K562 treated with DMSO at 1 percent for 4 hours (cell line): ENCODE results near the gene CPB2. TPM values are rescaled to one million over a fixed set of nuclear protein-coding genes. Genes with fewer than 3 reads are reported as not detected.

Experiments
- total RNA-seq: library from RNA; unstranded; fragments of 300-600 nt; gene quantifications from 2 replicates; pipeline ENCODE4 v1.2.3, GENCODE V29; 2022; ENCODE audit not compliant: insufficient read depth

Gene CPB2, protein sequence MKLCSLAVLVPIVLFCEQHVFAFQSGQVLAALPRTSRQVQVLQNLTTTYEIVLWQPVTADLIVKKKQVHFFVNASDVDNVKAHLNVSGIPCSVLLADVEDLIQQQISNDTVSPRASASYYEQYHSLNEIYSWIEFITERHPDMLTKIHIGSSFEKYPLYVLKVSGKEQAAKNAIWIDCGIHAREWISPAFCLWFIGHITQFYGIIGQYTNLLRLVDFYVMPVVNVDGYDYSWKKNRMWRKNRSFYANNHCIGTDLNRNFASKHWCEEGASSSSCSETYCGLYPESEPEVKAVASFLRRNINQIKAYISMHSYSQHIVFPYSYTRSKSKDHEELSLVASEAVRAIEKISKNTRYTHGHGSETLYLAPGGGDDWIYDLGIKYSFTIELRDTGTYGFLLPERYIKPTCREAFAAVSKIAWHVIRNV
- total RNA-seq: not detected in 2 replicates

DNA sequence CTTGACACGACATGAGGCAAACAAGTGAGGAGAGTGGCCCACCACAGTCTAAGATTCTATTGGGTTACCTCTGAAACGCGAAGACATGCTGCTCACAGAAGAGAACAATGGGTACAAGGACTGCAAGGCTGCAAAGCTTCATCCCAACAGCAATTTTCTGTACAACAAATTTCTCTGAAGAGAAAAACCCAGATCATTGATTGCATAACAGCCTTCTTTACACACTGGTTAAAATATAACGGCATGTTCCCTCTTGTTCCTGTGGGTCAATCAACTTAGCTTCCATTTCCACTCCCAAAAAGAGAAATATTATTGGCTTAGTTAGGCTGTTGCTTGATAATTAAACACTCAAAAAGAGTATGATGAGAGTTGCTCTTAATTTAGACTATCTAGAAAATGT, at the start of gene CPB2:
TSS of gene CPB2 (minus strand) at position 166 of the 400 bp plus-strand sequence. CDS start at position 142, 24 bp downstream.

DNA sequence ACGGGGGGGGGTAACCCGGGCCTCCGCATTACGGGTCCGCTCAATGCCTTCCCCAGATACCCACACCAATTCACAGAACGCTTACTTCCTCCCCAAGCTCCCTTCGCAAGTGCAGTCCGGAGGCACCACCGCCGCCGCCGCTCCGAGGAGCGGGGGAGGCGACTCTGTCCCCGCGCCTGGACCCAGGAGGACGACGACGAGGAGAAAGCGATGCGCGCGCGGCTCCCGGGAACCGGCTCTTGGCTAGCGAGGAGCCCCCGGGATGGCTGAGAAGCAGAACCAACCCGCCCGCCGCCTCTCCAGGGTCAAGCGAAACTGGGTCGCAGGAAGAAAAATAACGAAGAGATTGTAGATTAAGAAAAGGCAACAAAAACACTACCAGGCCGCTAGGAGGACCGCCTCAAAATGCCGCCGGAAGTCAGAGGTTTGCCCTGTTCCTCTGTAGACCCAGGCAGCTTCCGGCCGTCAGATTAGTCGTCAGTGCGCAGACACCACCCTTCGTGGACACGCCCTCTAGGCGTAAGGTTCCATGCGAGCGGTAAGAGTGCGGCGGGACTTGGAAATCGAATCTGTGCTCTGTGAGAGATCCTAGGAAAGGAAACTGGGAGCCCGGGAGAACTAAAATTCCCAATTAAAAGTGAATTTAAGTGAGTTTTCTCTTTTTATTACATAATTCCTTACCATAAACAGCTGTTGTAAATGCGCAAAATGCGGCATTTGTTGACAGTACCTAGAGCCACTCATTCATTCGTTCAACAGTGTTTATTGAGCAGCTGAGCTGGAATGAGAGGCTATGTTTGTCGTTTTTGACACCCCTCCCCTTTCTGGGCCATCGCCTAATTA, 52.3 kb downstream of the CPB2 start, which contains the start of gene ZC3H13:
TSS of gene ZC3H13 (minus strand) at position 428 of the 843 bp plus-strand sequence. CDS start 7,239 bp downstream, outside the sequence.

Other genes starting within 250 kb of the CPB2 start
- gene ZC3H13, start 52.3 kb downstream of the CPB2 start, total RNA-seq: 14.6 and 17.4 TPM in 2 replicates
- gene LCP1, start 77.1 kb upstream of the CPB2 start, total RNA-seq: 273 and 294 TPM in 2 replicates
- not detected in 2 replicates for gene LRRC63, start 106.9 kb upstream of the CPB2 start, total RNA-seq